ENCODE measurements around the gene ATE1. TPM values are rescaled to one million over a fixed set of nuclear protein-coding genes. Genes with fewer than 3 reads are reported as not detected.

Gene ATE1
- total and polyA plus RNA-seq, 4 donors = 8.3 to 30.0 (median 17.8) TPM

GRCh38 chr10:121698336-121698735 lies 229.5 kb downstream of the ATE1 start:
- Histone ChIP-seq H3K27me3 (ENCODE audit: control insufficient read depth in 1 of 2, insufficient read depth in 2 of 2, low read length in 1 of 2) (no peaks in the 10 kb centered on the region), H3K36me3 (ENCODE audit: control insufficient read depth in 1 of 2, insufficient read depth in 2 of 2, low read length in 1 of 2) (no peaks in the 10 kb centered on the region), H3K4me3 (ENCODE audit: low read length in 2 of 2) (no peak overlapping the region), H3K4me1 (ENCODE audit: control insufficient read depth in 1 of 2, insufficient read depth in 2 of 2, low read length in 2 of 2) (no peaks in the 10 kb centered on the region), H3K9me3 (ENCODE audit: control insufficient read depth, low read length) (no peaks in the 10 kb centered on the region), H3K27ac (ENCODE audit: low read depth in 1 of 2, low read length in 2 of 2) (no peak overlapping the region)
- WGBS, 2 donors = 76 to 80% methylated on average over 7 of the region's 7 CpGs
- DNase-seq (no peak), ATAC-seq (ENCODE audit: low FRiP score) (no peak)
- intact Hi-C loops (cut with DNase I) = no loop called here

- Histone ChIP-seq H3K4me1 (ENCODE audit: control insufficient read depth in 1 of 2, insufficient read depth in 2 of 2, low read length in 2 of 2) (no peaks in the 10 kb centered on the region), H3K27me3 (ENCODE audit: control insufficient read depth in 1 of 2, insufficient read depth in 2 of 2, low read length in 1 of 2) (no peaks in the 10 kb centered on the region), H3K36me3 (ENCODE audit: control insufficient read depth in 1 of 2, insufficient read depth in 2 of 2, low read length in 1 of 2) (no peaks in the 10 kb centered on the region), H3K4me3 (ENCODE audit: low read length in 2 of 2) (no peak overlapping the region), H3K27ac (ENCODE audit: low read depth in 1 of 2, low read length in 2 of 2) (no peak overlapping the region), H3K9me3 (ENCODE audit: control insufficient read depth, low read length) (no peaks in the 10 kb centered on the region)
- 83 to 87% methylated on average over 3 of the region's 3 CpGs for WGBS, 2 donors
- ATAC-seq (ENCODE audit: low FRiP score) (no peak), DNase-seq (no peak)
- intact Hi-C loops (cut with DNase I) = no loop called here
Measured at GRCh38 chr10:121696854-121697253, 231.0 kb downstream of the ATE1 start.

- no peaks in the 10 kb centered on the region for H3K27me3 ChIP-seq (ENCODE audit: control insufficient read depth in 1 of 2, insufficient read depth in 2 of 2, low read length in 1 of 2)
- intact Hi-C loops (cut with DNase I) = no loop called here
- H3K36me3 ChIP-seq (ENCODE audit: control insufficient read depth in 1 of 2, insufficient read depth in 2 of 2, low read length in 1 of 2) = no peaks in the 10 kb centered on the region
- H3K27ac ChIP-seq (ENCODE audit: low read depth in 1 of 2, low read length in 2 of 2) = no peak overlapping the region
- no peak overlapping the region for H3K4me3 ChIP-seq (ENCODE audit: low read length in 2 of 2)
- 71 to 75% methylated on average over 7 of the region's 7 CpGs for WGBS, 2 donors
- no peaks in the 10 kb centered on the region for H3K4me1 ChIP-seq (ENCODE audit: control insufficient read depth in 1 of 2, insufficient read depth in 2 of 2, low read length in 2 of 2)
- ATAC-seq (ENCODE audit: low FRiP score) (no peak), DNase-seq (no peak)
- no peaks in the 10 kb centered on the region for H3K9me3 ChIP-seq (ENCODE audit: control insufficient read depth, low read length)
Measured at GRCh38 chr10:121695731-121696464, 231.9 kb downstream of the ATE1 start.

- Histone ChIP-seq H3K4me3 (ENCODE audit: low read length in 2 of 2) (no peak overlapping the region), H3K4me1 (ENCODE audit: control insufficient read depth in 1 of 2, insufficient read depth in 2 of 2, low read length in 2 of 2) (no peaks in the 10 kb centered on the region), H3K9me3 (ENCODE audit: control insufficient read depth, low read length) (no peaks in the 10 kb centered on the region), H3K27ac (ENCODE audit: low read depth in 1 of 2, low read length in 2 of 2) (no peak overlapping the region), H3K36me3 (ENCODE audit: control insufficient read depth in 1 of 2, insufficient read depth in 2 of 2, low read length in 1 of 2) (no peaks in the 10 kb centered on the region), H3K27me3 (ENCODE audit: control insufficient read depth in 1 of 2, insufficient read depth in 2 of 2, low read length in 1 of 2) (no peaks in the 10 kb centered on the region)
- intact Hi-C loops (cut with DNase I) = no loop called here
- DNase-seq (no peak), ATAC-seq (ENCODE audit: low FRiP score) (no peak)
- 81 to 88% methylated on average over 8 of the region's 8 CpGs for WGBS, 2 donors
Measured at GRCh38 chr10:121694966-121695643, 232.7 kb downstream of the ATE1 start.

- Histone ChIP-seq H3K27ac (ENCODE audit: low read depth in 1 of 2, low read length in 2 of 2) (no peak overlapping the region), H3K4me1 (ENCODE audit: control insufficient read depth in 1 of 2, insufficient read depth in 2 of 2, low read length in 2 of 2) (no peaks in the 10 kb centered on the region), H3K36me3 (ENCODE audit: control insufficient read depth in 1 of 2, insufficient read depth in 2 of 2, low read length in 1 of 2) (no peaks in the 10 kb centered on the region), H3K27me3 (ENCODE audit: control insufficient read depth in 1 of 2, insufficient read depth in 2 of 2, low read length in 1 of 2) (no peaks in the 10 kb centered on the region), H3K9me3 (ENCODE audit: control insufficient read depth, low read length) (no peaks in the 10 kb centered on the region), H3K4me3 (ENCODE audit: low read length in 2 of 2) (no peak overlapping the region)
- no peak for DNase-seq
- WGBS, 2 donors = 81 to 82% methylated on average over 9 of the region's 9 CpGs
- ATAC-seq (ENCODE audit: low FRiP score) = no peak
- intact Hi-C loops (cut with DNase I) = no loop called here
Measured at GRCh38 chr10:121694327-121694965, 233.4 kb downstream of the ATE1 start.

GRCh38 chr10:121692626-121693025 lies 235.2 kb downstream of the ATE1 start:
- Histone ChIP-seq H3K27me3 (ENCODE audit: control insufficient read depth in 1 of 2, insufficient read depth in 2 of 2, low read length in 1 of 2) (no peaks in the 10 kb centered on the region), H3K9me3 (ENCODE audit: control insufficient read depth, low read length) (no peaks in the 10 kb centered on the region), H3K36me3 (ENCODE audit: control insufficient read depth in 1 of 2, insufficient read depth in 2 of 2, low read length in 1 of 2) (no peaks in the 10 kb centered on the region), H3K27ac (ENCODE audit: low read depth in 1 of 2, low read length in 2 of 2) (no peak overlapping the region), H3K4me3 (ENCODE audit: low read length in 2 of 2) (no peak overlapping the region), H3K4me1 (ENCODE audit: control insufficient read depth in 1 of 2, insufficient read depth in 2 of 2, low read length in 2 of 2) (no peaks in the 10 kb centered on the region)
- no peak for DNase-seq
- ATAC-seq (ENCODE audit: low FRiP score) = no peak
- 40 to 44% methylated on average over 10 of the region's 10 CpGs for WGBS, 2 donors
- intact Hi-C loops (cut with DNase I) = no loop called here

DNA sequence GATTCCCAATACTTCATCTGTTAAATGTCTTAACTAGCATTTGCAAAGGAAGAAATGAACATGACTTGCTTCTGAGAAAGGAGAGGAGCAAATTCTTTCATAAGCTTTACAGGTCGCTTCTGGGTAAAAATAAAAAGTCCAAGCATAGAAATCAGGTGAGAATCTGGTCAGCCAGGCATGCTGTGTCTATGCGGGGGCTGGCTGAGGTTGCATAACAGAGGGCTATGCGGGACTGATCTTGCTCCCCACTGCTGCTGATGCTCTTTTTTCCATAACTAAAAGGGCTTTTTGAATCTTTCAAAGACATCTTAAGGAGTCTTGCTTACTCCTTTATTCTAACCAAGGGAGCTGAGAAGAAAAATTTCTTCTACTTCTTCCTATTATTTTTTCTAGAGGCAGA lies 236.9 kb downstream of the ATE1 start:
- peaks cover 0 to 3% of the 10 kb centered on the region in 2 donors for H3K4me1 ChIP-seq (ENCODE audit: control insufficient read depth in 1 of 2, insufficient read depth in 2 of 2, low read length in 2 of 2)
- 81 to 82% methylated on average over 3 of the region's 3 CpGs for WGBS, 2 donors
- no peak overlapping the region for H3K27ac ChIP-seq (ENCODE audit: low read depth in 1 of 2, low read length in 2 of 2)
- H3K27me3 ChIP-seq (ENCODE audit: control insufficient read depth in 1 of 2, insufficient read depth in 2 of 2, low read length in 1 of 2) = no peaks in the 10 kb centered on the region
- intact Hi-C loops (cut with DNase I) = no loop called here
- H3K9me3 ChIP-seq (ENCODE audit: control insufficient read depth, low read length) = no peaks in the 10 kb centered on the region
- H3K36me3 ChIP-seq (ENCODE audit: control insufficient read depth in 1 of 2, insufficient read depth in 2 of 2, low read length in 1 of 2) = no peaks in the 10 kb centered on the region
- no peak for DNase-seq
- no peak for ATAC-seq (ENCODE audit: low FRiP score)
- H3K4me3 ChIP-seq (ENCODE audit: low read length in 2 of 2) = no peak overlapping the region
